Measurements from ENCODE around the gene LENG8. TPM values are rescaled to one million over a fixed set of nuclear protein-coding genes. Genes with fewer than 3 reads are reported as not detected.
"Not testable (repeated sequence)": the region's sequence is repeated elsewhere in the genome, so short reads cannot be mapped to it uniquely, and the experiment has no call there.

LENG8 gene
- total RNA-seq, 2 donors from 2014 or later = 153 to 200 TPM

GRCh38 chr19:54492568-54492967 lies 43.6 kb downstream of the LENG8 start:
- peaks cover 3% of the 10 kb centered on the region for H3K9me3 Mint-ChIP-seq
- H3K4me3 Mint-ChIP-seq = no peak overlapping the region
- H3K27me3 Mint-ChIP-seq = peaks cover 15% of the 10 kb centered on the region
- peaks cover 2% of the 10 kb centered on the region for H3K4me1 Mint-ChIP-seq
- H3K27ac Mint-ChIP-seq = no peak overlapping the region
- H3K36me3 Mint-ChIP-seq (ENCODE audit: low read depth) = no peaks in the 10 kb centered on the region
- ATAC-seq (replicated peaks) = no peak

GRCh38 chr19:54493056-54493455 lies 44.1 kb downstream of the LENG8 start:
- H3K36me3 Mint-ChIP-seq (ENCODE audit: low read depth); H3K4me3 Mint-ChIP-seq: not testable (repeated sequence)

GRCh38 chr19:54493967-54494585 lies 45.1 kb downstream of the LENG8 start:
- H3K4me3 Mint-ChIP-seq = no peak overlapping the region
- H3K4me1 Mint-ChIP-seq = peaks cover 5% of the 10 kb centered on the region
- peaks cover 15% of the 10 kb centered on the region for H3K27me3 Mint-ChIP-seq
- no peak overlapping the region for H3K27ac Mint-ChIP-seq
- ATAC-seq (replicated peaks) = no peak
- H3K36me3 Mint-ChIP-seq (ENCODE audit: low read depth) = no peaks in the 10 kb centered on the region
- peaks cover 3% of the 10 kb centered on the region for H3K9me3 Mint-ChIP-seq

More at GRCh38 chr19:54493056-54493455, 44.1 kb downstream of the LENG8 start:
- H3K27ac Mint-ChIP-seq; H3K9me3 Mint-ChIP-seq; H3K4me1 Mint-ChIP-seq; ATAC-seq (replicated peaks): not testable (repeated sequence)
- H3K27me3 Mint-ChIP-seq = peaks cover 15% of the 10 kb centered on the region

GRCh38 chr19:54495284-54495683 lies 46.3 kb downstream of the LENG8 start:
- H3K36me3 Mint-ChIP-seq (ENCODE audit: low read depth); H3K9me3 Mint-ChIP-seq; ATAC-seq (replicated peaks); H3K4me1 Mint-ChIP-seq; H3K27ac Mint-ChIP-seq; H3K4me3 Mint-ChIP-seq: not testable (repeated sequence)
- peaks cover 18% of the 10 kb centered on the region for H3K27me3 Mint-ChIP-seq

GRCh38 chr19:54497747-54498450 lies 48.9 kb downstream of the LENG8 start:
- ATAC-seq (replicated peaks) = peak; percentile 91
- H3K27ac Mint-ChIP-seq; H3K9me3 Mint-ChIP-seq; H3K36me3 Mint-ChIP-seq (ENCODE audit: low read depth): not testable (repeated sequence)
- Mint-ChIP-seq H3K4me1 (peaks cover 11% of the 10 kb centered on the region), H3K27me3 (peaks cover 20% of the 10 kb centered on the region), H3K4me3 (peak overlapping the region; percentile 26)

- not testable (repeated sequence) for H3K9me3 Mint-ChIP-seq; H3K27ac Mint-ChIP-seq; H3K36me3 Mint-ChIP-seq (ENCODE audit: low read depth)
- Mint-ChIP-seq H3K4me3 (peak overlapping the region; percentile 26), H3K27me3 (peaks cover 17% of the 10 kb centered on the region), H3K4me1 (peaks cover 11% of the 10 kb centered on the region)
- peak; percentile 29 for ATAC-seq (replicated peaks)
Measured at GRCh38 chr19:54498451-54498772, 49.4 kb downstream of the LENG8 start.

GRCh38 chr19:54502518-54503048 lies 53.6 kb downstream of the LENG8 start, which contains the start of gene LAIR2:
LAIR2 (plus strand) TSS chr19:54502831; CDS start chr19:54502919, 88 bp downstream.
- H3K27me3 Mint-ChIP-seq = peaks cover 22% of the 10 kb centered on the region
- peak; percentile 15 for ATAC-seq (replicated peaks)
- no peaks in the 10 kb centered on the region for H3K36me3 Mint-ChIP-seq (ENCODE audit: low read depth)
- H3K4me1 Mint-ChIP-seq = peaks cover 8% of the 10 kb centered on the region
- H3K27ac Mint-ChIP-seq = no peak within 1 kb of the TSS
- no peak within 1 kb of the TSS for H3K4me3 Mint-ChIP-seq
- no peaks in the 10 kb centered on the region for H3K9me3 Mint-ChIP-seq

GRCh38 chr19:54505542-54505941 lies 56.5 kb downstream of the LENG8 start:
- not testable (repeated sequence) for H3K36me3 Mint-ChIP-seq (ENCODE audit: low read depth); H3K4me3 Mint-ChIP-seq; H3K4me1 Mint-ChIP-seq; H3K9me3 Mint-ChIP-seq; ATAC-seq (replicated peaks); H3K27ac Mint-ChIP-seq
- H3K27me3 Mint-ChIP-seq = peaks cover 21% of the 10 kb centered on the region

- peaks cover 21% of the 10 kb centered on the region for H3K27me3 Mint-ChIP-seq
- no peak overlapping the region for H3K4me3 Mint-ChIP-seq
- ATAC-seq (replicated peaks) = no peak
- no peaks in the 10 kb centered on the region for H3K9me3 Mint-ChIP-seq
- H3K36me3 Mint-ChIP-seq (ENCODE audit: low read depth) = no peaks in the 10 kb centered on the region
- H3K4me1 Mint-ChIP-seq = peaks cover 5% of the 10 kb centered on the region
- H3K27ac Mint-ChIP-seq = no peak overlapping the region
Measured at GRCh38 chr19:54506079-54506478, 57.1 kb downstream of the LENG8 start.

- not testable (repeated sequence) for H3K4me1 Mint-ChIP-seq; H3K27ac Mint-ChIP-seq; H3K9me3 Mint-ChIP-seq; H3K4me3 Mint-ChIP-seq; H3K36me3 Mint-ChIP-seq (ENCODE audit: low read depth)
- ATAC-seq (replicated peaks) = peak; percentile 19
- H3K27me3 Mint-ChIP-seq = peaks cover 22% of the 10 kb centered on the region
Measured at GRCh38 chr19:54507038-54507717, 58.2 kb downstream of the LENG8 start.

GRCh38 chr19:54507824-54508223 lies 58.8 kb downstream of the LENG8 start:
- Mint-ChIP-seq H3K36me3 (ENCODE audit: low read depth) (no peaks in the 10 kb centered on the region), H3K4me1 (no peaks in the 10 kb centered on the region), H3K4me3 (no peak overlapping the region), H3K9me3 (no peaks in the 10 kb centered on the region), H3K27ac (no peak overlapping the region), H3K27me3 (peaks cover 22% of the 10 kb centered on the region)
- ATAC-seq (replicated peaks) = no peak

GRCh38 chr19:54508487-54508886 lies 59.5 kb downstream of the LENG8 start:
- not testable (repeated sequence) for ATAC-seq (replicated peaks); H3K9me3 Mint-ChIP-seq; H3K4me3 Mint-ChIP-seq; H3K4me1 Mint-ChIP-seq; H3K36me3 Mint-ChIP-seq (ENCODE audit: low read depth); H3K27ac Mint-ChIP-seq
- H3K27me3 Mint-ChIP-seq = peaks cover 25% of the 10 kb centered on the region

GRCh38 chr19:54509200-54509940 lies 60.4 kb downstream of the LENG8 start:
- H3K9me3 Mint-ChIP-seq; H3K27ac Mint-ChIP-seq; H3K36me3 Mint-ChIP-seq (ENCODE audit: low read depth); H3K4me1 Mint-ChIP-seq; H3K4me3 Mint-ChIP-seq: not testable (repeated sequence)
- H3K27me3 Mint-ChIP-seq = peaks cover 24% of the 10 kb centered on the region
- peak; percentile 64 for ATAC-seq (replicated peaks)

Data from activated T-helper 17 cell treated with anti-CD3 and anti-CD28 coated beads, Interleukin-2, amount 50 U/mL, for 72 hours (primary cell).